ENCODE results near the gene CD151. TPM values are rescaled to one million over a fixed set of nuclear protein-coding genes. Genes with fewer than 3 reads are reported as not detected.

Gene CD151
- polyA plus RNA-seq, 1 donor (not counting 4 experiments of a cell fraction or from before 2014, with no cell fraction given) = 434 TPM

- H3K4me2 ChIP-seq (ENCODE audit: control insufficient read depth, extremely low read depth, insufficient read depth, low read depth, low read length) = no peak overlapping the region
- no peaks in the 10 kb centered on the region for H3K79me2 ChIP-seq (ENCODE audit: control insufficient read depth, insufficient read depth, low read length)
- H3K9ac ChIP-seq (ENCODE audit: control insufficient read depth, extremely low read depth, insufficient read depth, low read length) = no peak overlapping the region
- no peak for TF ChIP-seq EZH2 (IDR thresholded peaks at IDR 0.05; ENCODE audit: low read length)
- TF ChIP-seq, protein P1, sequence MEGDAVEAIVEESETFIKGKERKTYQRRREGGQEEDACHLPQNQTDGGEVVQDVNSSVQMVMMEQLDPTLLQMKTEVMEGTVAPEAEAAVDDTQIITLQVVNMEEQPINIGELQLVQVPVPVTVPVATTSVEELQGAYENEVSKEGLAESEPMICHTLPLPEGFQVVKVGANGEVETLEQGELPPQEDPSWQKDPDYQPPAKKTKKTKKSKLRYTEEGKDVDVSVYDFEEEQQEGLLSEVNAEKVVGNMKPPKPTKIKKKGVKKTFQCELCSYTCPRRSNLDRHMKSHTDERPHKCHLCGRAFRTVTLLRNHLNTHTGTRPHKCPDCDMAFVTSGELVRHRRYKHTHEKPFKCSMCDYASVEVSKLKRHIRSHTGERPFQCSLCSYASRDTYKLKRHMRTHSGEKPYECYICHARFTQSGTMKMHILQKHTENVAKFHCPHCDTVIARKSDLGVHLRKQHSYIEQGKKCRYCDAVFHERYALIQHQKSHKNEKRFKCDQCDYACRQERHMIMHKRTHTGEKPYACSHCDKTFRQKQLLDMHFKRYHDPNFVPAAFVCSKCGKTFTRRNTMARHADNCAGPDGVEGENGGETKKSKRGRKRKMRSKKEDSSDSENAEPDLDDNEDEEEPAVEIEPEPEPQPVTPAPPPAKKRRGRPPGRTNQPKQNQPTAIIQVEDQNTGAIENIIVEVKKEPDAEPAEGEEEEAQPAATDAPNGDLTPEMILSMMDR (optimal IDR thresholded peaks at IDR 0.05 in 1 of 3, IDR thresholded peaks at IDR 0.05 in 1 of 3, conservative IDR thresholded peaks at IDR 0.05 in 1 of 3; ENCODE audit: extremely low read depth in 1 of 3, insufficient read depth in 2 of 3, low read length in 3 of 3) = no peak
- H3K9me1 ChIP-seq (ENCODE audit: control insufficient read depth, extremely low read depth, insufficient read depth, low read length) = no peaks in the 10 kb centered on the region
- peaks cover 8 to 11% of the 10 kb centered on the region in 2 experiments for H3K36me3 ChIP-seq (ENCODE audit: control insufficient read depth in 2 of 2, extremely low read depth in 1 of 2, insufficient read depth in 2 of 2, low read length in 2 of 2)
- H3K4me1 ChIP-seq (ENCODE audit: control insufficient read depth, extremely low read depth, insufficient read depth, low read length) = peaks cover 10% of the 10 kb centered on the region
- H3K27ac ChIP-seq (ENCODE audit: control insufficient read depth, insufficient read depth, low read length) = no peak overlapping the region
- no peak for DNase-seq (ENCODE audit: low read depth, low spot score)
- no peaks in the 10 kb centered on the region for H4K20me1 ChIP-seq (ENCODE audit: control insufficient read depth, extremely low read depth, insufficient read depth, low read length)
- FAIRE-seq = no peak
- H3K4me3 ChIP-seq (ENCODE audit: control insufficient read depth in 2 of 3, extremely low read depth in 1 of 3, insufficient read depth in 2 of 3, low read depth in 1 of 3, low read length in 3 of 3) = no peak overlapping the region
- dilution Hi-C loops (cut with MboI; ENCODE audit: extremely low pct_ligation_motif_present, low sequenced_read_pairs) = no loop called here
- H2AFZ ChIP-seq (ENCODE audit: control insufficient read depth, low read length) = no peak overlapping the region
- no peaks in the 10 kb centered on the region for H3K9me3 ChIP-seq (ENCODE audit: control insufficient read depth, low read depth, low read length)
- peaks cover 8% of the 10 kb centered on the region for H3K27me3 ChIP-seq (ENCODE audit: control insufficient read depth, extremely low read depth, insufficient read depth, low read length)
Measured at GRCh38 chr11:791658-792534, 40.9 kb upstream of the CD151 start.

DNA sequence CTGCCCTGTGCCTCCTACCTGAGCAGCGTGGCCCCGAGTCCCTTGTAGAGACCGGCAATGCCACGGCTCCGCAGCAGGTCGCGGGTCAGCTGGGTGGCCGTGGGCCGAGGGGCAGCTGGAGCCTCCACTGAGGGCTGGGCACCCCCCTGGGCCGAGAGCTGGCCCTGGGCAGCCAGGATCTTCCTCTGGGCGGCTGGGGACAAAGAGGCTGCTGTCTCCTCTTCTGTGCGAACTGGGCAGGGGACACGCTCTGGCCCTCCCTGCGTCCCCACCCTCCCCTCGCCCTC lies 40.3 kb upstream of the CD151 start:
- Histone ChIP-seq H3K9me1 (ENCODE audit: control insufficient read depth, extremely low read depth, insufficient read depth, low read length) (no peaks in the 10 kb centered on the region), H3K9me3 (ENCODE audit: control insufficient read depth, low read depth, low read length) (no peaks in the 10 kb centered on the region), H2AFZ (ENCODE audit: control insufficient read depth, low read length) (no peak overlapping the region), H3K36me3 (ENCODE audit: control insufficient read depth in 2 of 2, extremely low read depth in 1 of 2, insufficient read depth in 2 of 2, low read length in 2 of 2) (peaks cover 8 to 11% of the 10 kb centered on the region in 2 experiments), H3K27me3 (ENCODE audit: control insufficient read depth, extremely low read depth, insufficient read depth, low read length) (peaks cover 8% of the 10 kb centered on the region), H3K4me3 (ENCODE audit: control insufficient read depth in 2 of 3, extremely low read depth in 1 of 3, insufficient read depth in 2 of 3, low read depth in 1 of 3, low read length in 3 of 3) (no peak overlapping the region), H3K4me1 (ENCODE audit: control insufficient read depth, extremely low read depth, insufficient read depth, low read length) (peaks cover 15% of the 10 kb centered on the region), H3K4me2 (ENCODE audit: control insufficient read depth, extremely low read depth, insufficient read depth, low read depth, low read length) (no peak overlapping the region), H3K27ac (ENCODE audit: control insufficient read depth, insufficient read depth, low read length) (no peak overlapping the region), H4K20me1 (ENCODE audit: control insufficient read depth, extremely low read depth, insufficient read depth, low read length) (no peaks in the 10 kb centered on the region), H3K9ac (ENCODE audit: control insufficient read depth, extremely low read depth, insufficient read depth, low read length) (no peak overlapping the region), H3K79me2 (ENCODE audit: control insufficient read depth, insufficient read depth, low read length) (no peaks in the 10 kb centered on the region)
- dilution Hi-C loops (cut with MboI; ENCODE audit: extremely low pct_ligation_motif_present, low sequenced_read_pairs) = no loop called here
- no peak for TF ChIP-seq EZH2 (IDR thresholded peaks at IDR 0.05; ENCODE audit: low read length)
- TF ChIP-seq, protein P1 (optimal IDR thresholded peaks at IDR 0.05 in 1 of 3, IDR thresholded peaks at IDR 0.05 in 1 of 3, conservative IDR thresholded peaks at IDR 0.05 in 1 of 3; ENCODE audit: extremely low read depth in 1 of 3, insufficient read depth in 2 of 3, low read length in 3 of 3) = no peak
- DNase-seq (ENCODE audit: low read depth, low spot score) (no peak), FAIRE-seq (no peak)
